Vagina (tissue), 2 donors: ENCODE measurements around the gene MICAL2. TPM values are rescaled to one million over a fixed set of nuclear protein-coding genes. Genes with fewer than 3 reads are reported as not detected.

Source experiments
- DNase-seq, 2 donors: peaks; one replicate each; pipeline ENCODE4 v3.0.0-alpha.2; 2017; ENCODE audit errors: extremely low spot score in 2 of 2
- H3K27ac ChIP-seq: fragments of 200-600 bp; sonication (generic); one replicate; pipeline ENCODE4 v1.5.1; 2019
- H3K27me3 ChIP-seq: fragments of 200-600 bp; sonication (generic); one replicate; pipeline ENCODE4 v1.5.1; 2019
- H3K36me3 ChIP-seq, 2 donors: fragments of 200-600 bp; sonication (generic); one replicate each; pipeline ENCODE4 v1.5.1; 2017 to 2019
- H3K4me1 ChIP-seq: fragments of 200-600 bp; sonication (generic); one replicate; pipeline ENCODE4 v1.5.1; 2019
- H3K4me3 ChIP-seq, 2 donors: fragments of 200-600 bp; sonication (generic); 1 replicate in 1 of 2; 2 replicates in 1 of 2; pipeline ENCODE4 v1.5.1; 2016 to 2019
- H3K9me3 ChIP-seq: fragments of 200-600 bp; sonication (generic); one replicate; pipeline ENCODE4 v1.5.1; 2019
- POLR2A ChIP-seq, 2 donors: fragments of 450-650 bp; IDR thresholded peaks; one replicate each; pipeline ENCODE4 v1.6.1; 2017; ENCODE audit warnings: antibody characterized with exemption in 2 of 2, mild to moderate bottlenecking in 2 of 2, moderate library complexity in 2 of 2
- POLR2AphosphoS5 ChIP-seq, 2 donors: sonication (generic); formaldehyde crosslinking; IDR thresholded peaks; one replicate each; pipeline ENCODE4 v1.9.0; 2017; ENCODE audit warnings: antibody characterized with exemption in 2 of 2, mild to moderate bottlenecking in 2 of 2, low read depth in 1 of 2; ENCODE audit not compliant: insufficient read depth in 1 of 2
- intact Hi-C: fragments of 100-400 bp; cut with DNase I; formaldehyde crosslinking; loops from one replicate; pipeline ENCODE4 v1.15.1; 2023
- microRNA-seq: library from miRNA; unstranded; fragments of <30 nt; microRNA quantifications from one replicate; pipeline ENCODE4, GENCODE V29; 2017; ENCODE audit warnings: borderline number of aligned reads, borderline replicate concordance
- small RNA-seq: library from RNA; depleted of rRNA; stranded (forward); fragments of <200 nt; gene quantifications from one replicate; pipeline ENCODE3, GENCODE V24; 2016
- total RNA-seq: library from RNA; depleted of rRNA; stranded (reverse); fragments of >200 nt; gene quantifications from one replicate; pipeline ENCODE4 v1.2.3, GENCODE V29; 2016
- TF ChIP-seq, protein P1 (sequence below), 3 experiments: fragments of 450-650 bp in 2 of 3; fragments of 200-600 bp in 1 of 3; sonication (generic) in 1 of 3; IDR thresholded peaks; one replicate each; pipeline ENCODE4 v1.5.1; 2017 to 2019; ENCODE audit warnings: antibody characterized with exemption in 3 of 3, mild to moderate bottlenecking in 2 of 3, moderate library complexity in 2 of 3

MICAL2 gene
- total RNA-seq, 1 donor from 2014 or later, result 41.7 TPM

DNA sequence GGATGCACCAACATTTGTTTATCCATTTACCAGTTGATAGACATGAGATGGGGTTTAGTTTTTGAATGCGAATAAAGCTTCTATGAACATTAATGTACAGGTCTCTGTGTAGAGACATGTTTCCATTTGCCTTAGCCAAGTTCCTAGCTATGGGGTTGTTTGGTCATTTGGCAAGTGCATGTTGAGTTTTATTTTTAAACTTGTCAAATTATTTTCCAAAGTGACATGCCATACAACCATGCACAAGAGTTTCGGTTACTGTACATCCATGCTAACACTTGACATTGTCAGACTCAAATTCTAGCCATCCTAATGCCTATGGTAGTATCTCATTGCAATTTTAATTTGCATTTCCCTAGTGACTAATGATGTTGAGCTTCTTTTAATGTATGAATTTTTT lies 196.4 kb downstream of the MICAL2 start:
- H3K9me3 ChIP-seq, result no peaks in the 10 kb centered on the region
- TF ChIP-seq POLR2A (IDR thresholded peaks at IDR 0.05) (no peak), POLR2AphosphoS5 (IDR thresholded peaks at IDR 0.05; ENCODE audit: insufficient read depth in 1 of 2, low read depth in 1 of 2) (no peak)
- TF ChIP-seq, protein P1, sequence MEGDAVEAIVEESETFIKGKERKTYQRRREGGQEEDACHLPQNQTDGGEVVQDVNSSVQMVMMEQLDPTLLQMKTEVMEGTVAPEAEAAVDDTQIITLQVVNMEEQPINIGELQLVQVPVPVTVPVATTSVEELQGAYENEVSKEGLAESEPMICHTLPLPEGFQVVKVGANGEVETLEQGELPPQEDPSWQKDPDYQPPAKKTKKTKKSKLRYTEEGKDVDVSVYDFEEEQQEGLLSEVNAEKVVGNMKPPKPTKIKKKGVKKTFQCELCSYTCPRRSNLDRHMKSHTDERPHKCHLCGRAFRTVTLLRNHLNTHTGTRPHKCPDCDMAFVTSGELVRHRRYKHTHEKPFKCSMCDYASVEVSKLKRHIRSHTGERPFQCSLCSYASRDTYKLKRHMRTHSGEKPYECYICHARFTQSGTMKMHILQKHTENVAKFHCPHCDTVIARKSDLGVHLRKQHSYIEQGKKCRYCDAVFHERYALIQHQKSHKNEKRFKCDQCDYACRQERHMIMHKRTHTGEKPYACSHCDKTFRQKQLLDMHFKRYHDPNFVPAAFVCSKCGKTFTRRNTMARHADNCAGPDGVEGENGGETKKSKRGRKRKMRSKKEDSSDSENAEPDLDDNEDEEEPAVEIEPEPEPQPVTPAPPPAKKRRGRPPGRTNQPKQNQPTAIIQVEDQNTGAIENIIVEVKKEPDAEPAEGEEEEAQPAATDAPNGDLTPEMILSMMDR (IDR thresholded peaks at IDR 0.05), result no peak
- no peaks in the 10 kb centered on the region for H3K27me3 ChIP-seq
- H3K4me3 ChIP-seq, result no peak overlapping the region
- intact Hi-C loops, result no loop called here
- no peaks in the 10 kb centered on the region for H3K36me3 ChIP-seq
- DNase-seq, result no peak
- H3K4me1 ChIP-seq, result no peaks in the 10 kb centered on the region
- H3K27ac ChIP-seq, result no peak overlapping the region

DNA sequence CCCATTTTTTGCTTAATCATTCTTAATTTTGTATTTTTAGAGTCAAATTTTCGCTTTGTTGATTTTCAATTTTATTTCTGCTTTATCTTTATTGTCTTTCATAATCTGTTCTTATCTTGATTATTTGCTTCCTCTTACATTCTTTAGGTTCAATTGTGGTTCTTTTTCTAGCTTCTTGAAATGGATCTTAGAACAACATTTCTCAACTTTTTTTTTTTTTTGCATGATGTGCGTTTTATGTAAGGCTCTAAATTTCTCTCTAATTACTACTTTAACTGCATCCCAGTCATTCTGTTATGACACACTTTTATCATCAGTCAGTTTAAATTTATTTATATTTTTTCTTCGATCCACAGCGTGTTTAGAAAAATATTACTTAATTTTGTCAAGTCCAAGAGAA lies 201.7 kb downstream of the MICAL2 start:
- Histone ChIP-seq H3K4me1 (no peaks in the 10 kb centered on the region), H3K27ac (no peak overlapping the region), H3K9me3 (no peaks in the 10 kb centered on the region), H3K4me3 (no peak overlapping the region), H3K27me3 (no peaks in the 10 kb centered on the region), H3K36me3 (no peaks in the 10 kb centered on the region)
- intact Hi-C loops, result no loop called here
- DNase-seq, result no peak
- TF ChIP-seq POLR2A (IDR thresholded peaks at IDR 0.05), result no peak

Small RNA genes lying within 50 kb of the gene (microRNA-seq; reads per million reads assigned to microRNA genes)
- not detected for gene MIR6124

Small RNA genes lying within 50 kb of the gene (small RNA-seq; reads per million reads assigned to genes)
- gene MIR6124, result not detected

Other genes with a start within 250 kb of the MICAL2 start
- gene DKK3, start 102.0 kb upstream of the MICAL2 start, total RNA-seq, result 110 TPM